HG02840 (cell line): ENCODE results near the gene KRR1.
A peak's percentile ranks its signal among the peaks of the same experiment; 100 is the strongest.

ENCODE experiments used
- ATAC-seq: cut with Tn5 transposase; IDR thresholded peaks from one replicate; pipeline ENCODE4 v1.9.1; 2021; ENCODE audit warnings: mild to moderate bottlenecking, moderate library complexity, moderate number of reproducible peaks; ENCODE audit not compliant: unreplicated experiment, low FRiP score

KRR1 gene

GRCh38 chr12:75511116-75512048 lies at the start of gene KRR1:
Gene KRR1, minus strand, starts transcription at chr12:75511609. Its CDS starts 12 bp downstream, at chr12:75511597.
- peak; percentile 98 for ATAC-seq

- no peak for ATAC-seq
Observed at GRCh38 chr12:75560167-75560566, 48.8 kb upstream of the KRR1 start.

GRCh38 chr12:75558287-75558686 lies 46.9 kb upstream of the KRR1 start:
- ATAC-seq: no peak

GRCh38 chr12:75556311-75556899 lies 45.0 kb upstream of the KRR1 start:
- ATAC-seq: no peak

GRCh38 chr12:75554556-75554880 lies 43.1 kb upstream of the KRR1 start:
- ATAC-seq: no peak

GRCh38 chr12:75553836-75554555 lies 42.6 kb upstream of the KRR1 start:
- ATAC-seq: no peak

- ATAC-seq: no peak
Observed at GRCh38 chr12:75553398-75553797, 42.0 kb upstream of the KRR1 start.

- ATAC-seq: no peak
Observed at GRCh38 chr12:75551477-75551876, 40.1 kb upstream of the KRR1 start.

GRCh38 chr12:75550401-75551240 lies 39.2 kb upstream of the KRR1 start:
- ATAC-seq: no peak

GRCh38 chr12:75549989-75550388 lies 38.6 kb upstream of the KRR1 start:
- ATAC-seq: no peak

- no peak for ATAC-seq
Observed at GRCh38 chr12:75548879-75549278, 37.5 kb upstream of the KRR1 start.

GRCh38 chr12:75545636-75546035 lies 34.2 kb upstream of the KRR1 start:
- no peak for ATAC-seq

GRCh38 chr12:75543529-75543928 lies 32.1 kb upstream of the KRR1 start:
- no peak for ATAC-seq

- ATAC-seq: no peak
Observed at GRCh38 chr12:75542942-75543341, 31.5 kb upstream of the KRR1 start.

GRCh38 chr12:75539889-75540288 lies 28.5 kb upstream of the KRR1 start:
- no peak for ATAC-seq

- ATAC-seq: no peak
Observed at GRCh38 chr12:75533239-75533638, 21.8 kb upstream of the KRR1 start.

GRCh38 chr12:75529826-75530225 lies 18.4 kb upstream of the KRR1 start:
- no peak for ATAC-seq

- ATAC-seq: no peak
Observed at GRCh38 chr12:75529316-75529715, 17.9 kb upstream of the KRR1 start.

- ATAC-seq: no peak
Observed at GRCh38 chr12:75528692-75529091, 17.3 kb upstream of the KRR1 start.

GRCh38 chr12:75528272-75528671 lies 16.9 kb upstream of the KRR1 start:
- no peak for ATAC-seq
